HL-60/S4 treated with retinoic acid at 250 ng/mL for 4 days and 3 days (cell line): ENCODE results near the gene CHRM1.

ENCODE experiments used
- in situ Hi-C: fragments of 300-500 bp; cut with MboI; formaldehyde crosslinking; loops from 2 replicates; pipeline ENCODE4 v1.7.0; 2022; ENCODE audit warnings: low sequenced_read_pairs

Gene CHRM1

GRCh38 chr11:62880803-62881578 lies 40.2 kb downstream of the CHRM1 start, which contains the start of gene SLC3A2:
TSS of gene SLC3A2 (plus strand) at chr11:62880896. CDS start at chr11:62881024, 128 bp downstream.
- in situ Hi-C loops = no loop called here

- in situ Hi-C loops = no loop called here
Measured at GRCh38 chr11:62880231-62880802, 40.8 kb downstream of the CHRM1 start.

- in situ Hi-C loops = no loop called here
Measured at GRCh38 chr11:62879235-62879978, 41.8 kb downstream of the CHRM1 start.

GRCh38 chr11:62876712-62877111 lies 44.5 kb downstream of the CHRM1 start:
- in situ Hi-C loops = no loop called here

- in situ Hi-C loops = no loop called here
Measured at GRCh38 chr11:62875698-62876478, 45.3 kb downstream of the CHRM1 start.

- in situ Hi-C loops = loop anchor here (25.0 kb wide), 1 partner anchor 463 kb away; the partner anchor contains the start of gene SCGB1A1
Measured at GRCh38 chr11:62874851-62875250, 46.3 kb downstream of the CHRM1 start.

- in situ Hi-C loops = loop anchor here (25.0 kb wide), 1 partner anchor 453 kb away; the partner anchor contains the start of gene SCGB1A1
Measured at GRCh38 chr11:62865635-62866034, 55.5 kb downstream of the CHRM1 start.

GRCh38 chr11:62863687-62864335 lies 57.4 kb downstream of the CHRM1 start:
- in situ Hi-C loops = loop anchor here (25.0 kb wide), 1 partner anchor 452 kb away; the partner anchor contains the start of gene SCGB1A1

- in situ Hi-C loops = loop anchor here (25.0 kb wide), 1 partner anchor 449 kb away; the partner anchor contains the start of gene SCGB1A1
Measured at GRCh38 chr11:62861564-62862192, 59.5 kb downstream of the CHRM1 start.

GRCh38 chr11:62860835-62861563 lies 60.2 kb downstream of the CHRM1 start:
- in situ Hi-C loops = loop anchor here (25.0 kb wide), 1 partner anchor 449 kb away; the partner anchor contains the start of gene SCGB1A1

- in situ Hi-C loops = loop anchor here (25.0 kb wide), 1 partner anchor 447 kb away; the partner anchor contains the start of gene SCGB1A1
Measured at GRCh38 chr11:62859281-62859703, 61.9 kb downstream of the CHRM1 start.
